ENCODE measurements around the gene C10orf62. TPM values are rescaled to one million over a fixed set of nuclear protein-coding genes. Genes with fewer than 3 reads are reported as not detected.

The C10orf62 gene
- polyA plus RNA-seq, 1 donor (not counting 4 experiments of a cell fraction or from before 2014, with no cell fraction given) = not detected

GRCh38 chr10:97623277-97623676 is 33.8 kb downstream of the C10orf62 start:
- Histone ChIP-seq H4K20me1 (ENCODE audit: control insufficient read depth, extremely low read depth, insufficient read depth, low read length) (no peaks in the 10 kb centered on the region), H3K79me2 (ENCODE audit: control insufficient read depth, insufficient read depth, low read length) (no peaks in the 10 kb centered on the region), H2AFZ (ENCODE audit: control insufficient read depth, low read length) (no peak overlapping the region), H3K27me3 (ENCODE audit: control insufficient read depth, extremely low read depth, insufficient read depth, low read length) (no peaks in the 10 kb centered on the region), H3K4me3 (ENCODE audit: control insufficient read depth in 2 of 3, extremely low read depth in 1 of 3, insufficient read depth in 2 of 3, low read depth in 1 of 3, low read length in 3 of 3) (no peak overlapping the region), H3K9me3 (ENCODE audit: control insufficient read depth, low read depth, low read length) (no peaks in the 10 kb centered on the region), H3K4me1 (ENCODE audit: control insufficient read depth, extremely low read depth, insufficient read depth, low read length) (no peaks in the 10 kb centered on the region), H3K36me3 (ENCODE audit: control insufficient read depth in 2 of 2, extremely low read depth in 1 of 2, insufficient read depth in 2 of 2, low read length in 2 of 2) (no peaks in the 10 kb centered on the region), H3K9ac (ENCODE audit: control insufficient read depth, extremely low read depth, insufficient read depth, low read length) (no peak overlapping the region), H3K9me1 (ENCODE audit: control insufficient read depth, extremely low read depth, insufficient read depth, low read length) (no peaks in the 10 kb centered on the region), H3K27ac (ENCODE audit: control insufficient read depth, insufficient read depth, low read length) (no peak overlapping the region), H3K4me2 (ENCODE audit: control insufficient read depth, extremely low read depth, insufficient read depth, low read depth, low read length) (no peak overlapping the region)
- dilution Hi-C loops (cut with MboI; ENCODE audit: extremely low pct_ligation_motif_present, low sequenced_read_pairs) = no loop called here
- no peak for DNase-seq (ENCODE audit: low read depth, low spot score)
- no peak for TF ChIP-seq CTCF (optimal IDR thresholded peaks at IDR 0.05 in 1 of 3, IDR thresholded peaks at IDR 0.05 in 1 of 3, conservative IDR thresholded peaks at IDR 0.05 in 1 of 3; ENCODE audit: extremely low read depth in 1 of 3, insufficient read depth in 2 of 3, low read length in 3 of 3)
- no peak for TF ChIP-seq EZH2 (IDR thresholded peaks at IDR 0.05; ENCODE audit: low read length)
- no peak for FAIRE-seq

DNA sequence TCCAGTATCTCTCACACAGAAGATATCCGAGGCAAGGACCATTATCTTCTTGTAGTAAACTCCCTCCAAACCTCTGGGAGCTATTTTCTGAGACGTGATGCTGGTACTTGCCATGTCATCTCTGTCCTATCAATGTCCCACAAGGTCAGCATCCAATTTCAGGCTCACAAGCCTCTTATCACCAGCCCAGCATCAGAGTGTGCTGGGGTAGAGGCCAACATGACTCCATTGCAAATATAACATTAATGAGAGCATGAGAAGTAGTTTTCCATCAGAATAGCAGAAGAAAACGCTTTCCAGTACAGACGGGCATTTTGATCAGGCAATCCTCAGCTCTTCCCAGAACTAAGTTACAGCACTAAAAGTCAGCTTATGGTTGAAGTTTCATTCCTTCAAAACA is 38.2 kb downstream of the C10orf62 start:
- Histone ChIP-seq H3K9me1 (ENCODE audit: control insufficient read depth, extremely low read depth, insufficient read depth, low read length) (no peaks in the 10 kb centered on the region), H3K27me3 (ENCODE audit: control insufficient read depth, extremely low read depth, insufficient read depth, low read length) (no peaks in the 10 kb centered on the region), H3K79me2 (ENCODE audit: control insufficient read depth, insufficient read depth, low read length) (peaks cover under 1% of the 10 kb centered on the region), H4K20me1 (ENCODE audit: control insufficient read depth, extremely low read depth, insufficient read depth, low read length) (no peaks in the 10 kb centered on the region), H3K27ac (ENCODE audit: control insufficient read depth, insufficient read depth, low read length) (no peak overlapping the region), H2AFZ (ENCODE audit: control insufficient read depth, low read length) (no peak overlapping the region), H3K9ac (ENCODE audit: control insufficient read depth, extremely low read depth, insufficient read depth, low read length) (no peak overlapping the region), H3K4me3 (ENCODE audit: control insufficient read depth in 2 of 3, extremely low read depth in 1 of 3, insufficient read depth in 2 of 3, low read depth in 1 of 3, low read length in 3 of 3) (no peak overlapping the region), H3K4me2 (ENCODE audit: control insufficient read depth, extremely low read depth, insufficient read depth, low read depth, low read length) (no peak overlapping the region), H3K4me1 (ENCODE audit: control insufficient read depth, extremely low read depth, insufficient read depth, low read length) (peaks cover 4% of the 10 kb centered on the region), H3K36me3 (ENCODE audit: control insufficient read depth in 2 of 2, extremely low read depth in 1 of 2, insufficient read depth in 2 of 2, low read length in 2 of 2) (no peaks in the 10 kb centered on the region), H3K9me3 (ENCODE audit: control insufficient read depth, low read depth, low read length) (no peaks in the 10 kb centered on the region)
- DNase-seq (ENCODE audit: low read depth, low spot score) (no peak), FAIRE-seq (no peak)
- TF ChIP-seq EZH2 (IDR thresholded peaks at IDR 0.05; ENCODE audit: low read length) = no peak
- no peak for TF ChIP-seq CTCF (optimal IDR thresholded peaks at IDR 0.05 in 1 of 3, IDR thresholded peaks at IDR 0.05 in 1 of 3, conservative IDR thresholded peaks at IDR 0.05 in 1 of 3; ENCODE audit: extremely low read depth in 1 of 3, insufficient read depth in 2 of 3, low read length in 3 of 3)
- dilution Hi-C loops (cut with MboI; ENCODE audit: extremely low pct_ligation_motif_present, low sequenced_read_pairs) = no loop called here

Data from keratinocyte (primary cell).